Measurements from ENCODE around the gene TMEM87A.

The TMEM87A gene

GRCh38 chr15:42163947-42164550, 109.2 kb downstream of the TMEM87A start:
- no peak for DNase-seq (ENCODE audit: low read depth)
- TF ChIP-seq, protein P1, sequence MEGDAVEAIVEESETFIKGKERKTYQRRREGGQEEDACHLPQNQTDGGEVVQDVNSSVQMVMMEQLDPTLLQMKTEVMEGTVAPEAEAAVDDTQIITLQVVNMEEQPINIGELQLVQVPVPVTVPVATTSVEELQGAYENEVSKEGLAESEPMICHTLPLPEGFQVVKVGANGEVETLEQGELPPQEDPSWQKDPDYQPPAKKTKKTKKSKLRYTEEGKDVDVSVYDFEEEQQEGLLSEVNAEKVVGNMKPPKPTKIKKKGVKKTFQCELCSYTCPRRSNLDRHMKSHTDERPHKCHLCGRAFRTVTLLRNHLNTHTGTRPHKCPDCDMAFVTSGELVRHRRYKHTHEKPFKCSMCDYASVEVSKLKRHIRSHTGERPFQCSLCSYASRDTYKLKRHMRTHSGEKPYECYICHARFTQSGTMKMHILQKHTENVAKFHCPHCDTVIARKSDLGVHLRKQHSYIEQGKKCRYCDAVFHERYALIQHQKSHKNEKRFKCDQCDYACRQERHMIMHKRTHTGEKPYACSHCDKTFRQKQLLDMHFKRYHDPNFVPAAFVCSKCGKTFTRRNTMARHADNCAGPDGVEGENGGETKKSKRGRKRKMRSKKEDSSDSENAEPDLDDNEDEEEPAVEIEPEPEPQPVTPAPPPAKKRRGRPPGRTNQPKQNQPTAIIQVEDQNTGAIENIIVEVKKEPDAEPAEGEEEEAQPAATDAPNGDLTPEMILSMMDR (IDR thresholded peaks at IDR 0.05; ENCODE audit: control insufficient read depth, insufficient read depth, low read depth, low read length, missing control alignments), result no peak
- no peak overlapping the region for H3K4me3 ChIP-seq (ENCODE audit: control insufficient read depth, low read depth, low read length)

DNA sequence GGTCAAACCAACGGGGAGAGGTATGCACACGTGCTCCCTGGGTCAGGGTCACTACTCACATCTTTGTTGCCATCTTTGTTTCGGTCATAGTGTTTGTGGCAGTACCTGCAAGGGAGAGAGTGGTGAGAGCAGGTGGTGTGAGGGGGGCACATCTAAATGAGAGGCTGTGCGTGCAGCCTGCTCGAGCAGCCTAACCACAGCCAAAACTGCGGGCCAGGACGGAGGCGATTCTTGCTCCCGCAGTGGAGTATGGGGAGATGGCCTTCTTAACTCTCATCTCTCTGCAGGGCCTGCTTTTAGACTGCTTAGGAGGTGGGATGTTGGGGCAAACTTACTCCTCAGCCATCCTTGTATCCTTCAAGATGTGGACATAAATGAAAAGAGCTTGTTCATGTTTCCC, 109.9 kb downstream of the TMEM87A start:
- TF ChIP-seq, protein P1 (IDR thresholded peaks at IDR 0.05; ENCODE audit: control insufficient read depth, insufficient read depth, low read depth, low read length, missing control alignments), result no peak
- no peak overlapping the region for H3K4me3 ChIP-seq (ENCODE audit: control insufficient read depth, low read depth, low read length)
- no peak for DNase-seq (ENCODE audit: low read depth)

Data from AG09309 (cell line).